ENCODE measurements around the gene IFNGR2.
"Not testable (repeated sequence)": the region's sequence is repeated elsewhere in the genome, so short reads cannot be mapped to it uniquely, and the experiment has no call there.

Gene IFNGR2

GRCh38 chr21:33377221-33377920, 25.8 kb upstream of the IFNGR2 start:
- DNase-seq (ENCODE audit: low spot score) = no peak

- DNase-seq (ENCODE audit: low spot score) = no peak
Observed at GRCh38 chr21:33378081-33378480, 25.1 kb upstream of the IFNGR2 start.

- DNase-seq (ENCODE audit: low spot score) = peak; percentile 90
Observed at GRCh38 chr21:33379934-33380333, 23.3 kb upstream of the IFNGR2 start.

- peak; percentile 99 for DNase-seq (ENCODE audit: low spot score)
Observed at GRCh38 chr21:33380483-33380998, 22.7 kb upstream of the IFNGR2 start.

GRCh38 chr21:33381381-33381780, 21.8 kb upstream of the IFNGR2 start:
- DNase-seq (ENCODE audit: low spot score) = not testable (repeated sequence)

GRCh38 chr21:33383056-33383888, 19.9 kb upstream of the IFNGR2 start:
- peak; percentile 77 for DNase-seq (ENCODE audit: low spot score)

GRCh38 chr21:33384841-33385331, 18.3 kb upstream of the IFNGR2 start:
- DNase-seq (ENCODE audit: low spot score) = no peak

- no peak for DNase-seq (ENCODE audit: low spot score)
Observed at GRCh38 chr21:33386222-33386784, 16.9 kb upstream of the IFNGR2 start.

GRCh38 chr21:33387294-33387693, 15.9 kb upstream of the IFNGR2 start:
- no peak for DNase-seq (ENCODE audit: low spot score)

GRCh38 chr21:33388188-33388587, 15.0 kb upstream of the IFNGR2 start:
- no peak for DNase-seq (ENCODE audit: low spot score)

- DNase-seq (ENCODE audit: low spot score) = no peak
Observed at GRCh38 chr21:33390479-33390878, 12.7 kb upstream of the IFNGR2 start.

GRCh38 chr21:33391656-33392055, 11.6 kb upstream of the IFNGR2 start:
- no peak for DNase-seq (ENCODE audit: low spot score)

- DNase-seq (ENCODE audit: low spot score) = no peak
Observed at GRCh38 chr21:33392284-33392985, 10.8 kb upstream of the IFNGR2 start.

GRCh38 chr21:33393348-33393747, 9.9 kb upstream of the IFNGR2 start:
- no peak for DNase-seq (ENCODE audit: low spot score)

GRCh38 chr21:33394260-33394659, 9.0 kb upstream of the IFNGR2 start:
- no peak for DNase-seq (ENCODE audit: low spot score)

- no peak for DNase-seq (ENCODE audit: low spot score)
Observed at GRCh38 chr21:33395891-33396331, 7.3 kb upstream of the IFNGR2 start.

- DNase-seq (ENCODE audit: low spot score) = no peak
Observed at GRCh38 chr21:33396436-33396835, 6.8 kb upstream of the IFNGR2 start.

GRCh38 chr21:33396951-33397350, 6.3 kb upstream of the IFNGR2 start:
- no peak for DNase-seq (ENCODE audit: low spot score)

GRCh38 chr21:33397717-33398116, 5.5 kb upstream of the IFNGR2 start:
- DNase-seq (ENCODE audit: low spot score) = no peak

GRCh38 chr21:33398361-33398760, 4.9 kb upstream of the IFNGR2 start:
- DNase-seq (ENCODE audit: low spot score) = no peak

GRCh38 chr21:33401630-33401992, 1.6 kb upstream of the IFNGR2 start:
- DNase-seq (ENCODE audit: low spot score) = no peak

All from RKO (cell line).